ENCODE measurements around the gene MPDU1. TPM values are rescaled to one million over a fixed set of nuclear protein-coding genes. Genes with fewer than 3 reads are reported as not detected.

Gene MPDU1
- total and polyA plus RNA-seq, 10 of the 15 experiments (the other 5 are each of a cell fraction or from before 2014, with no cell fraction given), result 3.6 to 138 (median 78.9) TPM

- no peak for TF ChIP-seq RUNX3 (IDR thresholded peaks at IDR 0.05; ENCODE audit: low read length)
- no peak for TF ChIP-seq MTA2 (IDR thresholded peaks at IDR 0.05; ENCODE audit: low read depth)
- no peak for TF ChIP-seq SIX5 (IDR thresholded peaks at IDR 0.05; ENCODE audit: low read depth, low read length, severe bottlenecking)
- no peak for TF ChIP-seq ZBTB40 (IDR thresholded peaks at IDR 0.05; ENCODE audit: borderline replicate concordance)
- TF ChIP-seq MEF2A (IDR thresholded peaks at IDR 0.05; ENCODE audit: insufficient read depth, low read depth, low read length), result no peak
- TF ChIP-seq TBL1XR1 (IDR thresholded peaks at IDR 0.05; ENCODE audit: low read depth, low read length), result no peak
- no peak for TF ChIP-seq E4F1 (IDR thresholded peaks at IDR 0.05; ENCODE audit: borderline replicate concordance, partially characterized antibody)
- TF ChIP-seq CBX5 (IDR thresholded peaks at IDR 0.05; ENCODE audit: low read depth), result no peak
- no peak for TF ChIP-seq ELK1 (IDR thresholded peaks at IDR 0.05; ENCODE audit: low read depth, low read length)
- no peak for TF ChIP-seq CBX3 (IDR thresholded peaks at IDR 0.05; ENCODE audit: borderline replicate concordance, low read depth)
- TF ChIP-seq NBN (IDR thresholded peaks at IDR 0.05), result no peak
- TF ChIP-seq NFXL1 (IDR thresholded peaks at IDR 0.05; ENCODE audit: borderline replicate concordance), result no peak
- no peak for TF ChIP-seq PBX3 (IDR thresholded peaks at IDR 0.05; ENCODE audit: insufficient replicate concordance, low read depth, low read length)
- TF ChIP-seq DPF2 (IDR thresholded peaks at IDR 0.05), result 0 out of 2 replicates have a peak, but pooled peaks have one; percentile 27
- TF ChIP-seq CREB1 (IDR thresholded peaks at IDR 0.05; ENCODE audit: low read depth), result peak; percentile 98
- TF ChIP-seq NKRF (conservative IDR thresholded peaks at IDR 0.05), result peak; percentile 81
- no peak for TF ChIP-seq ETV6 (conservative IDR thresholded peaks at IDR 0.05 in 1 of 2, IDR thresholded peaks at IDR 0.05 in 1 of 2; ENCODE audit: borderline replicate concordance in 1 of 2, low read depth in 1 of 2)
- no peak for TF ChIP-seq SMARCA5 (IDR thresholded peaks at IDR 0.05)
- no peak for TF ChIP-seq GATAD2B (conservative IDR thresholded peaks at IDR 0.05; ENCODE audit: low read depth)
Measured at GRCh38 chr17:7561589-7562207, 22.0 kb upstream of the MPDU1 start, which contains the start of gene SENP3 (continued).

All from GM12878 (cell line).